Neural cell (in vitro differentiated cells): ENCODE measurements around the gene SLC31A1. TPM values are rescaled to one million over a fixed set of nuclear protein-coding genes. Genes with fewer than 3 reads are reported as not detected.

Source experiments
- H2AFZ ChIP-seq: fragments of 200-600, 300-800 bp; sonication (generic), shearing (Covaris generic); 2 replicates; pipeline ENCODE4 v1.6.0; 2014; ENCODE audit warnings: low read depth, mild to moderate bottlenecking, antibody characterized with exemption, low read length, moderate library complexity
- H3F3A ChIP-seq: fragments of 200-600 bp; shearing (Covaris generic); 2 replicates; pipeline ENCODE4 v1.6.1; 2016; ENCODE audit warnings: mild to moderate bottlenecking, moderate library complexity, mixed read lengths, antibody characterized with exemption, low read length; ENCODE audit not compliant: insufficient read depth, poor library complexity, severe bottlenecking
- H3K27ac ChIP-seq: fragments of 200-600, 300-800 bp; sonication (generic), shearing (Covaris generic); 2 replicates; pipeline ENCODE4 v1.5.1; 2014; ENCODE audit warnings: mild to moderate bottlenecking, low read length, moderate library complexity
- H3K27me3 ChIP-seq: fragments of 300-800, 200-600 bp; sonication (generic), shearing (Covaris generic); 2 replicates; pipeline ENCODE4 v1.6.0; 2014; ENCODE audit warnings: mild to moderate bottlenecking, low read depth, low read length, moderate library complexity; ENCODE audit not compliant: insufficient read depth
- H3K36me3 ChIP-seq: fragments of 300-800, 200-600 bp; sonication (generic), shearing (Covaris generic); 2 replicates; pipeline ENCODE4 v1.5.1; 2014; ENCODE audit warnings: mild to moderate bottlenecking, antibody characterized with exemption, low read length, moderate library complexity; ENCODE audit not compliant: insufficient read depth
- H3K4me2 ChIP-seq: fragments of 300-800, 200-600 bp; sonication (generic), shearing (Covaris generic); 2 replicates; pipeline ENCODE4 v1.6.0; 2014; ENCODE audit warnings: mild to moderate bottlenecking, low read length
- H3K4me3 ChIP-seq: fragments of 300-800, 200-600 bp; sonication (generic), shearing (Covaris generic); 2 replicates; pipeline ENCODE4 v1.5.1; 2014; ENCODE audit warnings: mild to moderate bottlenecking, low read length, moderate library complexity
- H3K79me2 ChIP-seq: fragments of 200-600 bp; shearing (Covaris generic); replicated peaks from 2 replicates; pipeline ENCODE4 v1.6.0; 2014; ENCODE audit warnings: mild to moderate bottlenecking, low read length, moderate library complexity; ENCODE audit not compliant: insufficient read depth
- H3K9ac ChIP-seq: fragments of 300-800, 200-600 bp; sonication (generic), shearing (Covaris generic); 2 replicates; pipeline ENCODE4 v1.6.1; 2016; ENCODE audit warnings: mild to moderate bottlenecking, low read length, mixed read lengths
- H3K9me2 ChIP-seq: fragments of 200-600 bp; shearing (Covaris generic); 2 replicates; pipeline ENCODE4 v1.6.1; 2016; ENCODE audit warnings: mild to moderate bottlenecking, low read length, mixed read lengths; ENCODE audit not compliant: insufficient read depth
- H3K9me3 ChIP-seq: fragments of 200-600, 300-800 bp; sonication (generic), shearing (Covaris generic); 2 replicates; pipeline ENCODE4 v1.6.1; 2016; ENCODE audit warnings: mild to moderate bottlenecking, mixed run types, low read length, moderate library complexity, mixed read lengths
- H4K20me1 ChIP-seq: fragments of 200-600 bp; shearing (Covaris generic); 2 replicates; pipeline ENCODE4 v1.6.1; 2016; ENCODE audit warnings: mild to moderate bottlenecking, mixed run types; ENCODE audit not compliant: insufficient read depth
- EP300 ChIP-seq: fragments of 450-650 bp; conservative IDR thresholded peaks from 2 replicates; pipeline ENCODE4 v1.6.1; 2014; ENCODE audit warnings: antibody characterized with exemption, mild to moderate bottlenecking, moderate library complexity; ENCODE audit not compliant: poor library complexity, severe bottlenecking
- EZH2 ChIP-seq: fragments of 200-600, 300-800 bp; shearing (Covaris generic), sonication (generic); IDR thresholded peaks from 2 replicates; pipeline ENCODE4 v1.6.1; 2014; ENCODE audit warnings: antibody characterized with exemption, low read length, borderline replicate concordance, mild to moderate bottlenecking; ENCODE audit not compliant: insufficient read depth, poor library complexity, severe bottlenecking
- MXI1 ChIP-seq: fragments of 450-650 bp; conservative IDR thresholded peaks from 2 replicates; pipeline ENCODE4 v1.6.1; 2014; ENCODE audit warnings: antibody characterized with exemption, mild to moderate bottlenecking; ENCODE audit not compliant: poor library complexity, severe bottlenecking
- POLR2AphosphoS5 ChIP-seq: IDR thresholded peaks from 2 replicates; pipeline ENCODE4 v1.6.1; 2012
- RAD21 ChIP-seq: fragments of 450-650 bp; conservative IDR thresholded peaks from 2 replicates; pipeline ENCODE4 v1.6.1; 2014; ENCODE audit warnings: antibody characterized with exemption, mild to moderate bottlenecking, moderate library complexity
- SMC3 ChIP-seq: fragments of 450-650 bp; conservative IDR thresholded peaks from 2 replicates; pipeline ENCODE4 v1.6.1; 2014; ENCODE audit warnings: antibody characterized with exemption, mild to moderate bottlenecking, moderate library complexity; ENCODE audit not compliant: poor library complexity
- TAF1 ChIP-seq: IDR thresholded peaks from 2 replicates; pipeline ENCODE4 v1.6.1; 2012; ENCODE audit warnings: low read depth
- polyA plus RNA-seq: library from polyadenylated mRNA; depleted of rRNA; stranded (reverse); fragments of >200 nt; gene quantifications from 2 replicates; pipeline ENCODE4 v1.2.3, GENCODE V29; 2014
- TF ChIP-seq, protein P1 (sequence below): fragments of 450-650 bp; IDR thresholded peaks from 2 replicates; pipeline ENCODE4 v1.5.1; 2014; ENCODE audit warnings: antibody characterized with exemption, mild to moderate bottlenecking, moderate library complexity; ENCODE audit not compliant: poor library complexity, severe bottlenecking

Gene SLC31A1
- polyA plus RNA-seq, 1 donor from 2014 or later = 7.4 TPM

DNA sequence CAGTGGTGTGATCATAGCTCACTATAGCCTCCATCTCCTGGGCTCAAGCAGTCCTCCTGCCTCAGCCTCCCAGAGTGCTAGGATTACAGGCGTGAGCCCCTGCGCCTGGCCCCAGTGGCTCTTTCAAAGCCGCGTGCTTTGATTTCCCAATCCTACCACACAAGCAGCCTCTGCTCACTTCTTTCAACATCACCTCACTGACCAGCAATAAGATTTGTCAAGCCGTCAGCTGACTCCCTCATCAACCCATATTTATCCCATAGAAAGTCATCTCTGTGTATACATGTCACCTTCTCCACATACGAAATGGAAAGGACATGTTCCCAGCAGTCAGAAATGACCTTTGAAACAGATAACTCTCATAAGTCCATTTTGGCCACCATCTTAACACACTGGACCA is 44.5 kb upstream of the SLC31A1 start:
- H3K4me3 ChIP-seq = no peak overlapping the region
- H3K36me3 ChIP-seq = peaks cover 19% of the 10 kb centered on the region
- H3F3A ChIP-seq = no peaks in the 10 kb centered on the region
- H3K79me2 ChIP-seq = no peaks in the 10 kb centered on the region
- no peaks in the 10 kb centered on the region for H4K20me1 ChIP-seq
- no peak overlapping the region for H3K9ac ChIP-seq
- no peak overlapping the region for H3K27ac ChIP-seq
- no peak for TF ChIP-seq RAD21
- no peak for TF ChIP-seq TAF1
- no peak for TF ChIP-seq EP300
- TF ChIP-seq POLR2AphosphoS5 = no peak
- TF ChIP-seq, protein P1, sequence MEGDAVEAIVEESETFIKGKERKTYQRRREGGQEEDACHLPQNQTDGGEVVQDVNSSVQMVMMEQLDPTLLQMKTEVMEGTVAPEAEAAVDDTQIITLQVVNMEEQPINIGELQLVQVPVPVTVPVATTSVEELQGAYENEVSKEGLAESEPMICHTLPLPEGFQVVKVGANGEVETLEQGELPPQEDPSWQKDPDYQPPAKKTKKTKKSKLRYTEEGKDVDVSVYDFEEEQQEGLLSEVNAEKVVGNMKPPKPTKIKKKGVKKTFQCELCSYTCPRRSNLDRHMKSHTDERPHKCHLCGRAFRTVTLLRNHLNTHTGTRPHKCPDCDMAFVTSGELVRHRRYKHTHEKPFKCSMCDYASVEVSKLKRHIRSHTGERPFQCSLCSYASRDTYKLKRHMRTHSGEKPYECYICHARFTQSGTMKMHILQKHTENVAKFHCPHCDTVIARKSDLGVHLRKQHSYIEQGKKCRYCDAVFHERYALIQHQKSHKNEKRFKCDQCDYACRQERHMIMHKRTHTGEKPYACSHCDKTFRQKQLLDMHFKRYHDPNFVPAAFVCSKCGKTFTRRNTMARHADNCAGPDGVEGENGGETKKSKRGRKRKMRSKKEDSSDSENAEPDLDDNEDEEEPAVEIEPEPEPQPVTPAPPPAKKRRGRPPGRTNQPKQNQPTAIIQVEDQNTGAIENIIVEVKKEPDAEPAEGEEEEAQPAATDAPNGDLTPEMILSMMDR = no peak
- TF ChIP-seq EZH2 = no peak
- H3K9me3 ChIP-seq = no peaks in the 10 kb centered on the region
- no peak overlapping the region for H2AFZ ChIP-seq
- no peaks in the 10 kb centered on the region for H3K27me3 ChIP-seq
- no peaks in the 10 kb centered on the region for H3K9me2 ChIP-seq
- no peak overlapping the region for H3K4me2 ChIP-seq

DNA sequence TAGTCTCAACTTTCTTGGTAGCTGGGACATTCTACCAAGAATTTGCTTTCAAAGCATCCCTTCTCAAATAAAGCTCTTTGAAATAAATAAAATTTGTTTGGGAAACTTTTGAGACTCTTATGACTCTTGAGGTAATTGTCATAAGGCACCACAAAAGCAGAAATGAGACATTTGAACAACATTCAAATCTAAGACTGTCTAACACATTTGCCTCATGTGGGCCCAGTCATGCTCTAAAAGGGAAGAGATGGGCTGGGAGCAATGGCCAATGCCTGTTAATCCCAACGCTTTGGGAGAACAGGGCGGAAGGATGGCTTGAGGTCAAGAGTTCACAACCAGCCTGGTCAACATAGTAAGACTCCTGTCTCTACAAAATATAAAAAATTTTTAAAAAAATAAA is 44.1 kb upstream of the SLC31A1 start:
- no peak overlapping the region for H2AFZ ChIP-seq
- H3K4me2 ChIP-seq = no peak overlapping the region
- peaks cover 19% of the 10 kb centered on the region for H3K36me3 ChIP-seq
- H3K9me3 ChIP-seq = no peaks in the 10 kb centered on the region
- H3F3A ChIP-seq = no peaks in the 10 kb centered on the region
- no peak overlapping the region for H3K4me3 ChIP-seq
- H3K27ac ChIP-seq = no peak overlapping the region
- H4K20me1 ChIP-seq = no peaks in the 10 kb centered on the region
- H3K27me3 ChIP-seq = no peaks in the 10 kb centered on the region
- no peaks in the 10 kb centered on the region for H3K9me2 ChIP-seq
- no peaks in the 10 kb centered on the region for H3K79me2 ChIP-seq
- TF ChIP-seq EP300 = no peak
- no peak for TF ChIP-seq MXI1
- TF ChIP-seq, protein P1 = no peak
- no peak for TF ChIP-seq POLR2AphosphoS5
- no peak for TF ChIP-seq TAF1
- no peak overlapping the region for H3K9ac ChIP-seq

- H3K9me2 ChIP-seq = no peaks in the 10 kb centered on the region
- H3K9me3 ChIP-seq = no peaks in the 10 kb centered on the region
Measured at GRCh38 chr9:113178087-113178486, 43.3 kb upstream of the SLC31A1 start.

More at GRCh38 chr9:113178087-113178486, 43.3 kb upstream of the SLC31A1 start:
- H3K27me3 ChIP-seq = no peaks in the 10 kb centered on the region
- TF ChIP-seq EP300 (no peak), POLR2AphosphoS5 (no peak), EZH2 (no peak), SMC3 (no peak), MXI1 (no peak), TAF1 (no peak)
- TF ChIP-seq, protein P1 = no peak
- no peak overlapping the region for H3K4me2 ChIP-seq
- no peak overlapping the region for H3K4me3 ChIP-seq
- H2AFZ ChIP-seq = no peak overlapping the region
- no peaks in the 10 kb centered on the region for H3K79me2 ChIP-seq
- H4K20me1 ChIP-seq = no peaks in the 10 kb centered on the region
- H3K9ac ChIP-seq = no peak overlapping the region
- peaks cover 19% of the 10 kb centered on the region for H3K36me3 ChIP-seq
- no peaks in the 10 kb centered on the region for H3F3A ChIP-seq
- H3K27ac ChIP-seq = no peak overlapping the region
